ENCODE measurements around the gene IL27RA.

The IL27RA gene

GRCh38 chr19:14091081-14091812 is 59.7 kb downstream of the IL27RA start:
- peak overlapping the region; percentile 80 for H3K9ac ChIP-seq (ENCODE audit: low read length)
- H3K36me3 ChIP-seq (ENCODE audit: control insufficient read depth, insufficient read depth, low read length): peaks cover under 1% of the 10 kb centered on the region
- H3K27me3 ChIP-seq (ENCODE audit: control insufficient read depth, insufficient read depth, low read length): no peaks in the 10 kb centered on the region
- peaks cover 3% of the 10 kb centered on the region for H3K4me1 ChIP-seq (ENCODE audit: control insufficient read depth, insufficient read depth, low read length)
- H3K4me3 ChIP-seq (ENCODE audit: low read length): peak overlapping the region; percentile 95
- peak overlapping the region; percentile 90 for H3K27ac ChIP-seq (ENCODE audit: low read depth, low read length)

GRCh38 chr19:14091813-14092462 is 60.4 kb downstream of the IL27RA start:
- H3K9ac ChIP-seq (ENCODE audit: low read length): no peak overlapping the region
- H3K36me3 ChIP-seq (ENCODE audit: control insufficient read depth, insufficient read depth, low read length): peaks cover 5% of the 10 kb centered on the region
- peak overlapping the region; percentile 90 for H3K27ac ChIP-seq (ENCODE audit: low read depth, low read length)
- H3K27me3 ChIP-seq (ENCODE audit: control insufficient read depth, insufficient read depth, low read length): no peaks in the 10 kb centered on the region
- peaks cover 3% of the 10 kb centered on the region for H3K4me1 ChIP-seq (ENCODE audit: control insufficient read depth, insufficient read depth, low read length)
- peak overlapping the region; percentile 95 for H3K4me3 ChIP-seq (ENCODE audit: low read length)

- Histone ChIP-seq H3K9ac (ENCODE audit: low read length) (no peak overlapping the region), H3K27me3 (ENCODE audit: control insufficient read depth, insufficient read depth, low read length) (no peaks in the 10 kb centered on the region), H3K4me1 (ENCODE audit: control insufficient read depth, insufficient read depth, low read length) (peaks cover 3% of the 10 kb centered on the region), H3K4me3 (ENCODE audit: low read length) (no peak overlapping the region), H3K36me3 (ENCODE audit: control insufficient read depth, insufficient read depth, low read length) (peaks cover 14% of the 10 kb centered on the region), H3K27ac (ENCODE audit: low read depth, low read length) (no peak overlapping the region)
These were observed 61.7 kb downstream of the IL27RA start for GRCh38 chr19:14093117-14093823.

- no peak overlapping the region for H3K4me3 ChIP-seq (ENCODE audit: low read length)
- H3K36me3 ChIP-seq (ENCODE audit: control insufficient read depth, insufficient read depth, low read length): peaks cover 14% of the 10 kb centered on the region
- no peak overlapping the region for H3K27ac ChIP-seq (ENCODE audit: low read depth, low read length)
- no peak overlapping the region for H3K9ac ChIP-seq (ENCODE audit: low read length)
- no peaks in the 10 kb centered on the region for H3K27me3 ChIP-seq (ENCODE audit: control insufficient read depth, insufficient read depth, low read length)
- no peaks in the 10 kb centered on the region for H3K4me1 ChIP-seq (ENCODE audit: control insufficient read depth, insufficient read depth, low read length)
These were observed 63.3 kb downstream of the IL27RA start for GRCh38 chr19:14094854-14095253.

- Histone ChIP-seq H3K27me3 (ENCODE audit: control insufficient read depth, insufficient read depth, low read length) (no peaks in the 10 kb centered on the region), H3K9ac (ENCODE audit: low read length) (no peak overlapping the region), H3K4me1 (ENCODE audit: control insufficient read depth, insufficient read depth, low read length) (no peaks in the 10 kb centered on the region), H3K27ac (ENCODE audit: low read depth, low read length) (no peak overlapping the region), H3K36me3 (ENCODE audit: control insufficient read depth, insufficient read depth, low read length) (peaks cover 19% of the 10 kb centered on the region), H3K4me3 (ENCODE audit: low read length) (no peak overlapping the region)
These were observed 64.9 kb downstream of the IL27RA start for GRCh38 chr19:14096272-14096992.

- H3K4me1 ChIP-seq (ENCODE audit: control insufficient read depth, insufficient read depth, low read length): no peaks in the 10 kb centered on the region
- no peak overlapping the region for H3K27ac ChIP-seq (ENCODE audit: low read depth, low read length)
- H3K4me3 ChIP-seq (ENCODE audit: low read length): no peak overlapping the region
- no peaks in the 10 kb centered on the region for H3K27me3 ChIP-seq (ENCODE audit: control insufficient read depth, insufficient read depth, low read length)
- H3K36me3 ChIP-seq (ENCODE audit: control insufficient read depth, insufficient read depth, low read length): peaks cover 19% of the 10 kb centered on the region
- H3K9ac ChIP-seq (ENCODE audit: low read length): no peak overlapping the region
These were observed 66.1 kb downstream of the IL27RA start for GRCh38 chr19:14097532-14098151.

GRCh38 chr19:14101003-14101545 is 69.5 kb downstream of the IL27RA start:
- peaks cover 26% of the 10 kb centered on the region for H3K36me3 ChIP-seq (ENCODE audit: control insufficient read depth, insufficient read depth, low read length)
- H3K4me1 ChIP-seq (ENCODE audit: control insufficient read depth, insufficient read depth, low read length): no peaks in the 10 kb centered on the region
- H3K9ac ChIP-seq (ENCODE audit: low read length): no peak overlapping the region
- H3K4me3 ChIP-seq (ENCODE audit: low read length): no peak overlapping the region
- no peaks in the 10 kb centered on the region for H3K27me3 ChIP-seq (ENCODE audit: control insufficient read depth, insufficient read depth, low read length)
- no peak overlapping the region for H3K27ac ChIP-seq (ENCODE audit: low read depth, low read length)

- H3K4me1 ChIP-seq (ENCODE audit: control insufficient read depth, insufficient read depth, low read length): no peaks in the 10 kb centered on the region
- H3K4me3 ChIP-seq (ENCODE audit: low read length): no peak overlapping the region
- H3K36me3 ChIP-seq (ENCODE audit: control insufficient read depth, insufficient read depth, low read length): peaks cover 22% of the 10 kb centered on the region
- H3K27me3 ChIP-seq (ENCODE audit: control insufficient read depth, insufficient read depth, low read length): no peaks in the 10 kb centered on the region
- no peak overlapping the region for H3K9ac ChIP-seq (ENCODE audit: low read length)
- H3K27ac ChIP-seq (ENCODE audit: low read depth, low read length): no peak overlapping the region
These were observed 70.6 kb downstream of the IL27RA start for GRCh38 chr19:14102102-14102696.

- H3K36me3 ChIP-seq (ENCODE audit: control insufficient read depth, insufficient read depth, low read length): peaks cover 17% of the 10 kb centered on the region
- H3K4me3 ChIP-seq (ENCODE audit: low read length): no peak overlapping the region
- no peaks in the 10 kb centered on the region for H3K27me3 ChIP-seq (ENCODE audit: control insufficient read depth, insufficient read depth, low read length)
- H3K27ac ChIP-seq (ENCODE audit: low read depth, low read length): no peak overlapping the region
- H3K9ac ChIP-seq (ENCODE audit: low read length): no peak overlapping the region
- peaks cover 5% of the 10 kb centered on the region for H3K4me1 ChIP-seq (ENCODE audit: control insufficient read depth, insufficient read depth, low read length)
These were observed 71.2 kb downstream of the IL27RA start for GRCh38 chr19:14102756-14103155.

Measured in rectal smooth muscle tissue (tissue), 1 donor.